Amniotic stem cell (primary cell): ENCODE data around the gene CIDEA.

Experiments used
- DNase-seq: peaks from one replicate; lab custom pipeline; 2025; lab: John Stamatoyannopoulos, UW

Gene CIDEA

DNA sequence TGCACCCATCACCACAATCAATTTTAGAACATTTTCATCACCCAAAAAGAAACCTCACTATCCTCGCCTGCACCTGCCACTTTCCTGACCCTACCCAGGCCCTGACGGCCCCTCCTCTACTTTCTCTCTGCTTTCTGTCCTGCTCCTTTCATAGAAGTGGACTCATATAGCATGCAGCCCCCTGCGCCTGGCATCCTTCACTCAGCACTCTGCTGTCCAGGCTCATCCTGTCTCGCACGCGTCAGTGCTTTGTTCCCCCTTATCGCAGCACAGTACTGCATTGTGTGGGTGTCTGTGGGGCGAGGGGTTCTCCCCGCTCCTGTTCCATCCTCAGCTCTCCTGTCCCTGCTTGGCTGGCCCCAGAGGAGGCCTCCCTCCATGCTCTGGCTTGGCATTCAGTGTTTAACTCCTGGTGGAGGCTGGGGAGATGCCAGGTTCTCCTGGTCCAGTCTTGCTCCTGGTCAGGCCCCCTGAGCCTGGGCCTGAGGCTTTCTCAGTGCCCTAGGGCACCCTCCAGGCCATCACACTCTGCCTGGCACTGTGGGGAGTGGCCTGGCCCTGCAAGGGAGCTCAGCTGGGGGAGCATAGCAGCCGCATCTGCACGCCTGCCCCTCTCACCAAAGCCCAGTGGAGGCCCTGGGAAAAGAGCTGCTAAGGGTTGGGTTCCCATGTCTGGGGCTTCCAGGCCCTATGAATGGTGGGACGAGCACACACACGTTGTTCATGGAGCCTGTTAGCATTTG lies 47.3 kb downstream of the CIDEA start:
- DNase-seq = no peak

DNA sequence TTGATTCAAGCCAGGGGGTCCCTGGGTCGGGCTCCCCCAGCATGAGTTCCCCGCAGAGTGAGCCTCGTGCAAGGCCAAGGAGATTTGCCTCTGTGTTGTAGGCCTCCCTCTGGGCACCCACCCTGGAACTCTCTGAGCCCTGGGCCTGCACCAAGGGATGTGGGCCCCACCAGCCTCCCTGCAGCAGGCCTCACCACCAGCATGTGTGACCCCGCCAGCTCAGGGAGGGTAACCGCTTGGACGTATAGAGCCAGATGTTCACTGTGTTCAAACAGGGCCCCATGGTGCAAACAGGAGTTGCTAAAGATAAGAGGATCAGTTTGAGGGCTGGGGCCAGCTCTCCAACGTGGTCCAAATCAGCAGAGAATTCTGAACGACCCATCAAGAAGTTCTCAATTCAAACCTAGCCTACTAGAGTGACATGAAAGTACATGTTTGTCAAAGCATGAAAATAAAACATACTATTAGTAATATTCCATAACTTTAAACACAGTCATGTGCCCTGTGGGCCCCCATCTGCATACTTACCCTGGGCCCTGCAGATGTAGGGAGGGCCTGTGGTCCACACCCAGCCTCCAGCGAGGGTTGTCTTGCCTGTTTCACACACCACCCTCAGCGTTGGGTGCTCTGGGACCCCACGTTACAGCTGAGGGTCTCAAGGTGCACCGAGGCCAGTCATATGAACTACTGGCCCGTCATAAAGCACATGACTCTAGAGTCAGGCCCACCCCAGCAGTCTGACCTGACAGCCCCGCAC lies 48.4 kb downstream of the CIDEA start:
- no peak for DNase-seq

GRCh38 chr18:12304351-12305210 lies 50.4 kb downstream of the CIDEA start:
- no peak for DNase-seq

GRCh38 chr18:12305211-12305610 lies 51.0 kb downstream of the CIDEA start:
- no peak for DNase-seq

GRCh38 chr18:12305930-12306629 lies 51.9 kb downstream of the CIDEA start:
- no peak for DNase-seq

DNA sequence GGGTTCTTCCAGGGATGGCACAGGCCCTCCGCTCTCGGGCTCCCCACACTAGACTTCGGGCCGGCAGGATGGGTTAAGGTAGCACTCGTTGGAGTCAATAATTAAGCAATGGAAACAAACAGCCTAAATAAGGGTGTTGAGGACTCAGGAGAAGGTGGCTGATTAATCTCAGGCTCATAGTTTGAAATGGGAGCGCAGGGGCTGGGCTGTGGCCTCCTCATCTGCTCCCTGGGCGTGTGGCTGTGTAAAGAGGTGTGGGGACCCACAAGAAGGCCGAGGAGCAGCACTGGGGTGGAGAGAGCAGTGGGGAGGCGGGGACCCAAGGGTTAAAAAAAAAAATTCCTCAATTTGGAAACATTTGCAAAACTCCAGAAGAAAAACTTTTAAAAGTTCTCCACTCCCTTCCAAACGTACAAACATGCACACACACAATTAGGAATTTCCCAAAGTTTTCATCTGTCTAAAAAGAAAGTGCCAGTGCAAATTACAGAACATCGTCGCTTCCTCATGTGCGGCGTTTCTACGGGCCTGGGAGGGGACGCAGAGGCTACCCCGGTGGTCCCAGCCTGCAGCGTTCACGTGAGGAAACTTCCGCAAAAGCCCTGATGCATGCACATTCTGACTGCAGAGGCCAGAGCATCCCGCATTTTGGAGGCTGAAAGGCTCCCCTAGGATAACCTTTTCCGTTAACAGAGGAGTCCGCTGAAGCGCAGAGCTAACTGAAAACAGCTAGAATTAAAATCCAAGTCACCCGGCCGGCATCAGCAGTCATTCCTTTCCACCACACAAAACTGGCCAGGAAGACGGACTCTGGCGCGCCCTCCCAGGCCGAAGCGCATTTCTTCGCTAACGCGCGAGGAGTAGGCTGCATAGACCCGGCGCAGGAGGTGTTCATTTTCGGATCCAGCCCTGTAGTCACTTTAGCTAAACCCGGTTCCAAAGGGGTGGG lies 52.9 kb downstream of the CIDEA start:
- peak; percentile 58 for DNase-seq

DNA sequence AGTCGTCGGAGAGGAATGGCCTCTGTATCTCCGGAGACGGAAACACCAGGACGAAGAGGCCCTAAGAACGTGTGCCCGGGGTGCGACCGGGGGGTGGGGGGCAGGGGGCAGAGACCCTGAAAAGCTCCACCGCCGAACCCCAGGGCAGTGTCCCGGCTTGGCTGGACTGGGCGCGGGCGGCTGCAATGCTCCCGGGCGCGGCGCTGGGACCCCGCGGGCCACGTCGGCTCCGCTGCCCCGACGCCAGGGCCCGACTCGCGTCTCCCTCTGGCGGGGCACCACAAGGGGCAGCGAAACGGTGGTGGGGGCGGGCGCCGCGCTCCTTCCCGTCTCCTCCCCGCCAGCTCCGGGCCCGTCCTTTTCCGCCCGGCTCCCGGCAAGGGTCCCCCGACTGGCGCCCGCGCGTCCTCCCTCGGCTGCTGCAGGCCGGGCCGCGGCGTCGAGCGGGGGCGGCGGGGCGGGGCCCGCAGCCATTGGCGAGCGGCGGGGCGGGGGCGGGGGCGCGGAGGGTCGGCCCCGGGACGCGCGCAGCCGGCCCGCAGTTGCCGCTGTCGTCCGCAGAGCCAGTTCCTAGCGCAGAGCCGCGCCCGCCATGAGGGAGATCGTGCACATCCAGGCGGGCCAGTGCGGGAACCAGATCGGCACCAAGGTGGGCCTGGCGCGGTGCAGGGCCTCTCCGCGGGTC lies 53.7 kb downstream of the CIDEA start, which contains the start of gene TUBB6:
TSS of gene TUBB6 (plus strand) at position 541 of the 685 bp plus-strand sequence. CDS start at position 593, 52 bp downstream.
- peak; percentile 54 for DNase-seq

DNA sequence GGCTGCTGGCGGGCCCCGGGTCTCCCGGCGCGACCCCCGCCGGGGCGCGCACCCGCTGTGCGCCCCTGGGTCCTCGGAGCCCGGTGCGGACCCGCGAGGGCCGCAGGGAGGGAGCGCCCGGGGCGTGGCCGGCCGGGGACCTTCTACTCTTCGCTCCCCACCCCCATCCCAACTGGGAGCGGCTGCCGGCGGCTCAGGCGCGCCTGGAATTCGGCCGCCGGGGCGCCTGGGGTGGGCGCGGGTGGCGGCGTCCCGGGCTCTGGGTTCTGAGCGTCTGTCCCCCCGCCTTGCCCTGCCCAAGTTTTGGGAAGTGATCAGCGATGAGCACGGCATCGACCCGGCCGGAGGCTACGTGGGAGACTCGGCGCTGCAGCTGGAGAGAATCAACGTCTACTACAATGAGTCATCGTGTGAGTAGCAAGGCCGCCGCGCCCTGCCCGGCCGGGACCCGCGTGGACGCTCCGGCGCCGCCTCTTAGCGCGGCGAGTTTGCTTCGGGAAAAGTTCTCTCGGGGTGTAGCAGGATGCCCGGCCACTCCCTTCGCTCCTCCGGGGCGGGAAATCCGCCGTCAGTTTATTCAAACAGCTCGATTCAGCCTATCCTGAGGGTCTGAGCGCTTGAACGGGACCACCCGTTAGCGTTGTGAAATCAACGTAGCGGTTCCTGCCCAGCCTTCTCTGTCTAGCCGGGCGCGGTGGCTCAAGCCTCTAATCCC lies 54.4 kb downstream of the CIDEA start:
- peak; percentile 83 for DNase-seq

DNA sequence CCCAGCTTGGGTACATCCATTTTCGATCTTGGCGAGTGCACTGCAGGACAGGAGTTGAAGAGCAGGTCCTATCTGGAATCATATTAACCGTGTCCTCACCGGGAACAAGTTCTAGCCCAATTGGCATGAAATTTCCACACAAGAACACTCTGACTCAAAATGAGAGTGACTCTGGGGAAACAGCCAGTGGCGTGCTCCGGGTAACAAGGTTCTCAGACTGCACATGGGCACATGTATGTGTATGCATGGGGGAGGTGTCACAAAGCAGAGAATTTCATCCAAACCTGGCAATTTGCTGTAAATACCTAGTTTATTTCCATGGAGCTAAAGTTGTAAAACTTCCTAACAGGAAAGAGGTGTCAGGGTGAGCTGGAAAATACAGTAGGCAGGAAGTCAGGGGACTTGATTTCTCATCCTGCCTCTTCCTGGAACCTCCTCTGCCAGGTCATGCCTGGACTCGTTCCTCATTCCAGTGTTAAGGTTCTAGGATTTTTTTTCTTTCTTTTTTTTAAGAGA lies 55.6 kb downstream of the CIDEA start:
- DNase-seq = no peak

GRCh38 chr18:12310762-12311161 lies 56.6 kb downstream of the CIDEA start:
- DNase-seq = no peak

- no peak for DNase-seq
Observed at GRCh38 chr18:12312976-12313375, 58.8 kb downstream of the CIDEA start.

GRCh38 chr18:12313530-12314245 lies 59.5 kb downstream of the CIDEA start:
- no peak for DNase-seq

GRCh38 chr18:12314591-12315305 lies 60.6 kb downstream of the CIDEA start:
- DNase-seq = no peak

GRCh38 chr18:12315490-12315889 lies 61.3 kb downstream of the CIDEA start:
- no peak for DNase-seq

- no peak for DNase-seq
Observed at GRCh38 chr18:12315911-12316310, 61.8 kb downstream of the CIDEA start.

- no peak for DNase-seq
Observed at GRCh38 chr18:12317664-12318333, 63.6 kb downstream of the CIDEA start.

GRCh38 chr18:12318334-12318697 lies 64.2 kb downstream of the CIDEA start:
- no peak for DNase-seq
